SU-DHL-6 (cell line): ENCODE measurements around the gene HIF3A.

Experiments used
- CTCF ChIP-seq: fragments of 200-600 bp; sonication (generic); IDR thresholded peaks from one replicate; pipeline ENCODE4 v1.5.1; 2017; ENCODE audit warnings: antibody characterized with exemption, mild to moderate bottlenecking, low read length, moderate library complexity; ENCODE audit not compliant: insufficient read depth, poor library complexity, severe bottlenecking
- EZH2phosphoT487 ChIP-seq: fragments of 200-600 bp; sonication (generic), shearing (Covaris generic); conservative IDR thresholded peaks from 2 replicates; pipeline ENCODE4 v1.6.1; 2018; ENCODE audit warnings: mild to moderate bottlenecking, antibody characterized with exemption, low read length, moderate library complexity, mixed read lengths

GRCh38 chr19:46345157-46345556, 48.3 kb downstream of the HIF3A start:
- no peak for TF ChIP-seq CTCF
- no peak for TF ChIP-seq EZH2phosphoT487
